GM12874 (cell line): ENCODE data around the gene RUFY4.

Experiments used
- CTCF ChIP-seq: IDR thresholded peaks from 2 replicates; pipeline ENCODE4 v1.5.1; 2011; ENCODE audit warnings: low read depth, mild to moderate bottlenecking, control low read depth, low read length, moderate library complexity; ENCODE audit not compliant: insufficient read depth

The RUFY4 gene

GRCh38 chr2:218039171-218039570 is 29.9 kb upstream of the RUFY4 start:
- TF ChIP-seq CTCF: no peak

GRCh38 chr2:218040883-218041282 is 28.2 kb upstream of the RUFY4 start:
- TF ChIP-seq CTCF: no peak

- no peak for TF ChIP-seq CTCF
Measured at GRCh38 chr2:218041302-218042168, 27.5 kb upstream of the RUFY4 start.

- no peak for TF ChIP-seq CTCF
Measured at GRCh38 chr2:218043100-218043499, 26.0 kb upstream of the RUFY4 start.

- TF ChIP-seq CTCF: no peak
Measured at GRCh38 chr2:218043701-218044109, 25.3 kb upstream of the RUFY4 start.

GRCh38 chr2:218046238-218046637 is 22.8 kb upstream of the RUFY4 start:
- no peak for TF ChIP-seq CTCF

GRCh38 chr2:218047536-218048225 is 21.4 kb upstream of the RUFY4 start:
- no peak for TF ChIP-seq CTCF
